Measurements from ENCODE around the gene TSPAN3.

GRCh38 chr15:77020348-77021087 lies 50.4 kb downstream of the TSPAN3 start:
- TF ChIP-seq, protein P1, sequence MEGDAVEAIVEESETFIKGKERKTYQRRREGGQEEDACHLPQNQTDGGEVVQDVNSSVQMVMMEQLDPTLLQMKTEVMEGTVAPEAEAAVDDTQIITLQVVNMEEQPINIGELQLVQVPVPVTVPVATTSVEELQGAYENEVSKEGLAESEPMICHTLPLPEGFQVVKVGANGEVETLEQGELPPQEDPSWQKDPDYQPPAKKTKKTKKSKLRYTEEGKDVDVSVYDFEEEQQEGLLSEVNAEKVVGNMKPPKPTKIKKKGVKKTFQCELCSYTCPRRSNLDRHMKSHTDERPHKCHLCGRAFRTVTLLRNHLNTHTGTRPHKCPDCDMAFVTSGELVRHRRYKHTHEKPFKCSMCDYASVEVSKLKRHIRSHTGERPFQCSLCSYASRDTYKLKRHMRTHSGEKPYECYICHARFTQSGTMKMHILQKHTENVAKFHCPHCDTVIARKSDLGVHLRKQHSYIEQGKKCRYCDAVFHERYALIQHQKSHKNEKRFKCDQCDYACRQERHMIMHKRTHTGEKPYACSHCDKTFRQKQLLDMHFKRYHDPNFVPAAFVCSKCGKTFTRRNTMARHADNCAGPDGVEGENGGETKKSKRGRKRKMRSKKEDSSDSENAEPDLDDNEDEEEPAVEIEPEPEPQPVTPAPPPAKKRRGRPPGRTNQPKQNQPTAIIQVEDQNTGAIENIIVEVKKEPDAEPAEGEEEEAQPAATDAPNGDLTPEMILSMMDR (IDR thresholded peaks at IDR 0.05) = no peak
- TF ChIP-seq POLR2A (IDR thresholded peaks at IDR 0.05) = no peak
